Effector memory CD8-positive, alpha-beta T cell (primary cell): ENCODE measurements around the gene FAAP100.

Experiments used
- ATAC-seq: fragments of 150-1000 bp; cut with Tn5 transposase; replicated peaks from 2 replicates; pipeline ENCODE4 v1.10.0; 2021; ENCODE audit warnings: mild to moderate bottlenecking, moderate library complexity
- DNase-seq, 3 experiments: peaks; one replicate each; pipeline ENCODE4 v3.0.0; 2021
- H3K27ac Mint-ChIP-seq, 2 donors: one replicate each; pipeline ENCODE4 v1.8.0; 2022; ENCODE audit warnings: mild to moderate bottlenecking in 2 of 2, mixed read lengths in 2 of 2, moderate library complexity in 2 of 2
- H3K27me3 Mint-ChIP-seq, 2 donors: one replicate each; pipeline ENCODE4 v1.8.0; 2022; ENCODE audit warnings: mixed read lengths in 2 of 2
- H3K36me3 Mint-ChIP-seq: one replicate; pipeline ENCODE4 v1.8.0; 2022; ENCODE audit warnings: mild to moderate bottlenecking, moderate library complexity, mixed read lengths; ENCODE audit not compliant: insufficient read depth
- H3K4me1 Mint-ChIP-seq, 2 donors: one replicate each; pipeline ENCODE4 v1.8.0; 2022; ENCODE audit warnings: low read depth in 2 of 2, mixed read lengths in 2 of 2
- H3K4me3 Mint-ChIP-seq, 2 donors: one replicate each; pipeline ENCODE4 v1.8.0; 2022; ENCODE audit warnings: mild to moderate bottlenecking in 2 of 2, mixed read lengths in 2 of 2, moderate library complexity in 2 of 2
- H3K9me3 Mint-ChIP-seq, 2 donors: one replicate each; pipeline ENCODE4 v1.8.0; 2022; ENCODE audit warnings: mixed read lengths in 2 of 2

Gene FAAP100

GRCh38 chr17:81526662-81527571, 25.2 kb downstream of the FAAP100 start:
- DNase-seq (no peak), ATAC-seq (no peak)
- H3K36me3 Mint-ChIP-seq = no peaks in the 10 kb centered on the region
- H3K9me3 Mint-ChIP-seq = no peaks in the 10 kb centered on the region
- H3K4me1 Mint-ChIP-seq = no peaks in the 10 kb centered on the region
- H3K27me3 Mint-ChIP-seq = peaks cover 6 to 31% of the 10 kb centered on the region in 2 donors
- H3K4me3 Mint-ChIP-seq = no peak overlapping the region
- H3K27ac Mint-ChIP-seq = no peak overlapping the region

DNA sequence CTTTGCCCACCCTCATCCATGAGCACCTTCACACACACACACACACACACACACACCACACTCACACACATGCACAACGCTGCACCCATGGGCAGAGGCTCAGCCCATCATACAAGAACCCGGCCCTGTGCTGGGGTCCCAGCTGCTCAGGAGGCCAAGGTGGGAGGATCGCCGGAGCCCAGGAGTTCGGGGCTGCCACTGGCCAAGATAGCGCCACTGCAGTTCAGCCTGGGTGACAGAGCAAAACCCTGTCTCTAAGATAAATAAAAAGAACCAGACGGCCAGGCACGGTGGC, 27.3 kb downstream of the FAAP100 start:
- ATAC-seq (no peak), DNase-seq (no peak)
- no peaks in the 10 kb centered on the region for H3K4me1 Mint-ChIP-seq

DNA sequence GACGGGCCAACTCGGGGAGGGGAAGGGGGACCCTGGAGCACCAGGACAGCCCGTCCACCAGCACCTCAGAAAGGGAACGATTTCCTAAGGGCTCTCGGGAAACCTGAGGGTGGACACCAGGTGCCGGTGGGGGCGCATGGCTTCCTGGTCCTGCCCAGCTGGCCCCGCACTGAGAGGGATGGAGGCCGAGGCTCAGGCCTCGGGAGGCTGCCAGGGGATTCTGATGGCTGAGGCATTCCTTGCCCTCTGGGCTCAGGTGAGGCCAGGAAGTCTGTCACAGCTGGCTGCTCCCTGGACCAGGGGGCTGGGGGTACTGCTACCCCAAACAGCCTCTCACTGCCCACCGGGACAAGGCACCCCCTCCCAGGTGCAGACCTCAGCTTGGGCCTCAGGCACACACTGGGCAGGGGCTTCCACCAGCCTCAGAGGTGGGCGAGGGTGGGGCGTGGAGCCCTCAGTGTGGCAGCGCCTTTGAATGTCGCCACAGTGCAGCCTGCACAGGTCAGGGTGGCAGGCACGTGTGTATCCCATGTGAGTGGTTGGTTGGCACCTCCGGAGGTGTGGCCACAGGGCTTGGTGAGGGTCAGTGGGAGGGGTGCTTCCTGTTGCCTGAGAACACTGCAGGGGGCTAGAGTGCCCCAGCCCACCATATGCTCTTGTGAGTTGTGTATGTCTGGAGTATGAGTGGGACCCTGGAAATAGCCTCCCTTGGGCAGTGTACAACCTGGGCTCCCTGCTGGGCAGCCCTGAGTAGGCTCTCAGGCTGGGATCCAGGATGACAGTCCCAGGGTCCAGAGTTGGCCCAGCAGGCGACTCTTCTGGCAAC, 27.9 kb downstream of the FAAP100 start:
- Mint-ChIP-seq H3K27ac (no peak overlapping the region), H3K4me3 (no peak overlapping the region), H3K36me3 (no peaks in the 10 kb centered on the region), H3K9me3 (no peaks in the 10 kb centered on the region), H3K4me1 (no peaks in the 10 kb centered on the region), H3K27me3 (peaks cover 6 to 31% of the 10 kb centered on the region in 2 donors)
- no peak for ATAC-seq
- no peak for DNase-seq

More for the DNA sequence above, 27.3 kb downstream of the FAAP100 start:
- H3K27ac Mint-ChIP-seq = no peak overlapping the region
- H3K9me3 Mint-ChIP-seq = no peaks in the 10 kb centered on the region
- no peak overlapping the region for H3K4me3 Mint-ChIP-seq
- H3K27me3 Mint-ChIP-seq = peaks cover 6 to 31% of the 10 kb centered on the region in 2 donors
- H3K36me3 Mint-ChIP-seq = no peaks in the 10 kb centered on the region

DNA sequence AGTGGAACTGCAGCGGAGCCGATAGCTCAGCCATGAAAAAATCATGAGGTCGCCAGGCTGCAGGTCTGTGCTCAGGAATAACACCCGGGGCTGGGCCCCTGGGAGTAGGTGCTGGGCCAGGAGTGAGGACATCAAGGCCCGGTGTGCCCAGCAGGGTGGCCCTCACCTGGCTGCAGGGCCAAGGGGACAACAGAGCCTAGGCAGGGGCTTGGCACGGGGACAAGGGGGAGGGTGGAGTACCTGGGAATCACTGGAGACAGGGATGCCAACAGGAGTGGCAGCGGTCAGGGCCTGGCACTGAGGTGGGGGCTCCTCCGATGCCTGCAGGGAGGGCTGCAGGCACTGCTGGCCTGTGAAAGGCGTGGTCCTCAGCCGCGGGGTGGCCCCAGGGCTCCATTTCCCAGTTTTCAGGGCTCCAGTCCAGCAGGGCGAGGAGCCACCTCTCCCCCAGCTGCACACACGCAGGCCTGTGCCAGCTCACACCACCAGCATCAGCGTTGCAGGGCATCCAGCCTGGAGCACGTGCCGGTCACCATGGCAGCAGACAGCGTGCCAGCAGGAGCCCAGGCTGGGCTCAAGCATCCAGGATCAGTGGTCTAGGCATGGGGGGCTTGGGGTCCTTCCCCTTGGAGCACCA, 28.6 kb downstream of the FAAP100 start:
- H3K27me3 Mint-ChIP-seq = peaks cover 6 to 31% of the 10 kb centered on the region in 2 donors
- ATAC-seq = no peak
- H3K36me3 Mint-ChIP-seq = no peaks in the 10 kb centered on the region
- H3K9me3 Mint-ChIP-seq = no peaks in the 10 kb centered on the region
- no peak for DNase-seq
- H3K27ac Mint-ChIP-seq = no peak overlapping the region
- no peaks in the 10 kb centered on the region for H3K4me1 Mint-ChIP-seq
- no peak overlapping the region for H3K4me3 Mint-ChIP-seq

GRCh38 chr17:81522491-81523401, 29.4 kb downstream of the FAAP100 start:
- H3K4me1 Mint-ChIP-seq = peaks cover 5 to 6% of the 10 kb centered on the region in 2 donors
- no peak for ATAC-seq
- no peaks in the 10 kb centered on the region for H3K36me3 Mint-ChIP-seq
- H3K9me3 Mint-ChIP-seq = no peaks in the 10 kb centered on the region
- DNase-seq = no peak
- peaks cover 6 to 31% of the 10 kb centered on the region in 2 donors for H3K27me3 Mint-ChIP-seq
- H3K27ac Mint-ChIP-seq = no peak overlapping the region
- H3K4me3 Mint-ChIP-seq = no peak overlapping the region

DNA sequence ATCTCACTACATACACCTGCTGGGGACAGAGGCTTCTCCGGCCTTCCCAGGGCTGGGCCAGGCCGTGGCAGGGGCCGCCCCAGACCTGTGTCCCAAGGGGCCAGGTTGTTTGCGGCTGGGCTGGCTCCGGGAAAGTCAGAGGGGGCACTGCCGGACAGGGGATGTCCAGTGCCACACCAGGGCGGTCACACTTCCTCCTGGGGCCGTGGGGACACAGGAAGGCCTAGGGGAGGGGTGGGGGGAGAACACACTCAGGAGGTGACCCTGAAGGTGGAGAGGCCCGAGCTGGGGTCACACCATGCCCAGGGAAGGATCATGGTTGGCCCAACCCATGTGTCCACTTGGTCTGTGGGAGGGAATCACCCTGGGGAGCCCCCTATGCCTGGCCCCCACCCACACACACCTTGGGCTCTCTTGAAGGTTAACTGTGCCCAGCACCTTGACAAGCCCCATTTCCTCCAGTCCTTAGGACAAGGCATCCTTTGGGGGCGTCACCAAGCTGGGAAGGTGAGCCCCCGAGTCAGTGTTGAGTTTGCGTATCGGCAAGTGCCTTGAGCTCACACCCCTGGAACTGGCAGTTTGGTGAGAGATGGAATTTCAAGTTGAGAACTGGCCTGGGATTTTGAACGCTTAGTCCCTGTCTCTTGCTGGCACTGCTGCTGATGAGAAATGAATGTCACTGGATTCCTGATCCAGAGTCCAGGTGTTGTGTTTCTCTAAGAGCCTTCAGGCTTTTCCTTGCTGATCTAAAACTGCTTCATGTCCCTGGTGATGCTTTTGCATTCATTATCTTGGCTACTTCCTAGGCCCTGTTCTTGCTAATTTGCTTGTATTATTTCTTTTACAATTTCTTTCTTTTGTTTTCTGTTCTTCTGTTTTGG, 31.9 kb downstream of the FAAP100 start:
- ATAC-seq = no peak
- H3K27me3 Mint-ChIP-seq = peaks cover 6 to 14% of the 10 kb centered on the region in 2 donors
- H3K4me3 Mint-ChIP-seq = peak overlapping the region; percentile 52 to 73
- H3K4me1 Mint-ChIP-seq = peaks cover 17 to 20% of the 10 kb centered on the region in 2 donors
- H3K9me3 Mint-ChIP-seq = no peaks in the 10 kb centered on the region
- no peak overlapping the region for H3K27ac Mint-ChIP-seq
- DNase-seq = no peak
- peaks cover 5% of the 10 kb centered on the region for H3K36me3 Mint-ChIP-seq

- ATAC-seq (peak; percentile 57), DNase-seq (peak; percentile 48 to 62 (median 59))
- peaks cover 20 to 21% of the 10 kb centered on the region in 2 donors for H3K4me1 Mint-ChIP-seq
- peak overlapping the region; percentile 40 to 52 for H3K4me3 Mint-ChIP-seq
- H3K36me3 Mint-ChIP-seq = peaks cover 6% of the 10 kb centered on the region
- peaks cover 0 to 6% of the 10 kb centered on the region in 2 donors for H3K27me3 Mint-ChIP-seq
- H3K27ac Mint-ChIP-seq = no peak overlapping the region
- no peaks in the 10 kb centered on the region for H3K9me3 Mint-ChIP-seq
Measured at GRCh38 chr17:81519284-81520020, 32.7 kb downstream of the FAAP100 start.

GRCh38 chr17:81518785-81519283, 33.3 kb downstream of the FAAP100 start:
- H3K4me3 Mint-ChIP-seq = peak overlapping the region; percentile 40 to 52
- peaks cover 0 to under 1% of the 10 kb centered on the region in 2 donors for H3K27me3 Mint-ChIP-seq
- H3K27ac Mint-ChIP-seq = no peak overlapping the region
- DNase-seq = no peak
- peak; percentile 5 for ATAC-seq
- peaks cover 12% of the 10 kb centered on the region for H3K36me3 Mint-ChIP-seq
- peaks cover 20 to 21% of the 10 kb centered on the region in 2 donors for H3K4me1 Mint-ChIP-seq
- no peaks in the 10 kb centered on the region for H3K9me3 Mint-ChIP-seq

GRCh38 chr17:81518113-81518784, 33.9 kb downstream of the FAAP100 start:
- ATAC-seq = no peak
- peaks cover 26 to 27% of the 10 kb centered on the region in 2 donors for H3K4me1 Mint-ChIP-seq
- H3K27ac Mint-ChIP-seq = peak overlapping the region in 1 of 2 donors; percentile 39

DNA sequence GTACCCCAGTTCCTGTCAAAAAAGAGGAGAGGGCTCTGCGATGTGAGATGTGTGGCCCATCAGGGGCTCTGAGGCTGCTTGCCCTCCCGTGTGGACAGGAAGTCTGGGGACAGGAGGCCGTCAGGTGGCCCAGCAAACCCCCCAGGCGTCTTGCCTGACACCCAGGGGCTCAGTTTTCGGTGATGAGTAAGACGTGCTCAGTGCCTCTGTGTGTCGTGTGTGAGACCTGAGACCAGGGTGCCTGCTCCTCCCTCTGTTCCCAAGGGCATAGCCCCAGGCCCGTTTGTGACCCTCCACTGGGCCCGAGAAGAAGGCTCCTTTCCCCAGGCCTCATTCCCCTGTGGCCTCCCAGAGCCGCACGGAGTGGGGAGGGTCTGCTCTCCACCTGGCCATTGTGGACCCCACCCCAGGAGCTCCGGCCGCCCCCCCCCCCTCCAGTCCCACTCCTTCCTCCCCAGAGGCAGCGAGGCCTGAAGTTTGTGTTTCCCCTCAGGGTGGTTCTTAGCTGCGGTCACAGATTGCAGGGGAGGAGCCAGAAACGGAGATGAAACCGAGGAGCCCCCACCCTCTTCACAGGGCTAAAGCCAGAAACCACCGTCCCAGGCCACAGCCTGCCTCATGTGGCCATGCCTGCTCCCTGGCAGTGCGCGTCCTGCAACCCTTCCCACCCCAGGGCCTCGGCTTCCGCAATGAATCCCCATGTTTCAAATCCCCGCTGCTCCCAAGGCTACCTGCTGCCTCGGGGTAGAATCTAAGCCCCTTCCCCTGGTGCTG, 34.6 kb downstream of the FAAP100 start:
- Mint-ChIP-seq H3K9me3 (no peaks in the 10 kb centered on the region), H3K27me3 (no peaks in the 10 kb centered on the region), H3K4me3 (peak overlapping the region; percentile 52 to 90), H3K4me1 (peaks cover 26 to 28% of the 10 kb centered on the region in 2 donors), H3K27ac (peak overlapping the region in 1 of 2 donors; percentile 39), H3K36me3 (peaks cover 22% of the 10 kb centered on the region)
- no peak for ATAC-seq
- DNase-seq = no peak

More at GRCh38 chr17:81518113-81518784, 33.9 kb downstream of the FAAP100 start:
- peaks cover 17% of the 10 kb centered on the region for H3K36me3 Mint-ChIP-seq
- H3K27me3 Mint-ChIP-seq = no peaks in the 10 kb centered on the region
- H3K9me3 Mint-ChIP-seq = no peaks in the 10 kb centered on the region
- DNase-seq = no peak
- H3K4me3 Mint-ChIP-seq = peak overlapping the region; percentile 51 to 52
